Hypothalamus (tissue), 51 donors: Measurements from ENCODE around the gene PTPRK.
A peak's percentile ranks its signal among the peaks of the same experiment; 100 is the strongest.

Experiments
- DNase-seq, 51 donors: peaks; one replicate each; lab custom pipeline; 2025; lab: John Stamatoyannopoulos, UW

PTPRK gene

GRCh38 chr6:128158496-128158895, 361.9 kb downstream of the PTPRK start:
- DNase-seq, result no peak

GRCh38 chr6:128156321-128157111, 363.9 kb downstream of the PTPRK start:
- no peak for DNase-seq

- DNase-seq, result no peak
Observed at GRCh38 chr6:128155826-128156225, 364.6 kb downstream of the PTPRK start.

DNA sequence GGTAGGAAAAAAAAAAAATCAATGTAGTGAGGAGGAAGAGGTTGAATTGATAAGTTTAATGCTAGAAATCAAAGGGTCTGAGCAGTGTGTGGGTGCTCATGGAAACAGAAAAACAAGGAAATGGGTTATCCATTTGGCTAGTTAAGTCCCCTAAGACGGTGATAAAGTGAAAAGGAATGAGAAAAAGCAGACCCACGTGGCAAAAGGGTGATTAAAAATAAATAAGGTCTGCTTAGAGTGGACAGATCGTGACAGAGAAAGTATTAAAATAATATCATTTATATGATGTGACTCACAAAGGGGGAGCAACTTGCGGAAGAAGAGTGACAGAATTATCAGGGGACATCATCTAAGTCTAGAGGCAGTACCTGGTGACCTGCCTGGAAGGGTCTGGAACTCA, 367.8 kb downstream of the PTPRK start:
- DNase-seq, result no peak

GRCh38 chr6:128150376-128150775, 370.0 kb downstream of the PTPRK start:
- DNase-seq, result no peak

- DNase-seq, result no peak
Observed at GRCh38 chr6:128149796-128150195, 370.6 kb downstream of the PTPRK start.

- DNase-seq, result no peak
Observed at GRCh38 chr6:128144320-128144719, 376.1 kb downstream of the PTPRK start.

DNA sequence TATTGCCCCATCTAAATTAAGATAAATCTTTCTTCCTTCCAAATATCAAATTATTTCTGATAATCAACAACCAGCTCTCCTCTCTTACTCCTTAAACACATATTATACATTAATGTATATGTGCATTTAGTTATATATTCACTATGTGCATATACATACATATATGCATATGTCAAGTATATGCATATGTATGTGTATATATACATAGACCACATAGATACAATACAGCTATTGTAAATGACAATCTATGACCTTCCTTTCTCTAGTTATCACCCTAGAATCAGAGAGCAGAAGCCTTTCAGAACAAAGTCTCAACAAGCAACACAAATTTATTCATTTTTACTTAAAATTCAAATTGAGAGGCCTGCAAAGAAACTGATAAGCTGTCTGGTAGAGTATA, 378.5 kb downstream of the PTPRK start:
- DNase-seq, result no peak

DNA sequence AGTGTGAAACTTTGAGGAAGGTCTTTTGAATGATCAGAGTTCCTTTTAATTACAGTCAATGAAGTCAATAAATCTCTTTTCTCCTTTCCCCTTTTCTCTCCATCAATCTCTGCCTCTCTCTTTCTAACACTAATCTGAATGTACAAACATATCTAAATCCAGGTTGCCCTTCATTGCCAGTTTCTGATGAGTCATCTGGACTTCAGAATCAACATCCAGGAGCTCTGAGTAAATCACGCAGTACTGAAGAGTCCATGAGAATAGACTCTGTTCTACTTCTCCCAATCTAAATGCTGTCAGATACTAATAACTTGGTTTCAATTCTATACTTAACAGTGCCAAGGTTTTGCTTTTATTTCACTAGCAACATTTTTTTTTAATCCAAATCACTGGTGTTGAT, 380.9 kb downstream of the PTPRK start:
- no peak for DNase-seq

DNA sequence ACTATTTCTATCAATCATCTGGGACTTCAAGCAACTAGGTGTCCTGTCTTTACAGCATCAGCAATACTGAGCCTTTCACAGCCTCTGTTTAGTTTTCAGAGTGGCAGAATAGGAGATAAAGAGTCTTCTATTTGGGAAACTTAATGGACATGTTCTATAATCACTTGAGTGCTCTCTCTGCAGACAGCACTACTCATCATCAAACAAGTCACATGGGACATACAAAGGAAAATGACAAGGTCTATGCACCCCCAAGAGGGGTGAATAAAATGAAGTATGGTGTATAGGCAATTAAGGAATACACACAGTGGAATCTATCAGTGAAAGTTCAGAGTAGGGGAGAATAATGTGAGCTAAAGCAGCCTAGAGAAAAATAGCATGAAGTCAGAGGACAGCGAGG, 381.7 kb downstream of the PTPRK start:
- DNase-seq, result no peak

GRCh38 chr6:128135325-128135724, 385.1 kb downstream of the PTPRK start:
- no peak for DNase-seq

DNA sequence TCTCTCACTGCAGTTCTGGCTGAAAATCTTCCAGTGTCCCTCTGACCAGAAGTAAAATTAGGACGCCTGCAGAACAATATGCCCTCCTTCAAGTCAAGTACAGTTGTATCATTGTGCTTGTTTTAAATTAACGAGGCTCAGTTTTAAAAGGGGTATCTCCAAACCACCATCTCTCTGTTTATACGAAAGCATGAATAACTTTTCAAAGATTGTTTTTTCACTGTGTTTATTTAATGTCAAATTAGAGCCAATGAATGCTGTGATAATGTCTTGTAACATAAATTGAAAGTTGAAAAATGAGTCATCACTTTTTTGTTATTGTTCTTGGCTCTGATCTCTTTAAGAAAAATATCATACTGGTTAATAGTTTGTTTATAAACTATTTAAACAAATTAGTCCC, 388.8 kb downstream of the PTPRK start:
- DNase-seq, result no peak

- DNase-seq, result peak in 3 of 51 donors; percentile 1 to 44 (median 2)
Observed at GRCh38 chr6:128131036-128131435, 389.4 kb downstream of the PTPRK start.

DNA sequence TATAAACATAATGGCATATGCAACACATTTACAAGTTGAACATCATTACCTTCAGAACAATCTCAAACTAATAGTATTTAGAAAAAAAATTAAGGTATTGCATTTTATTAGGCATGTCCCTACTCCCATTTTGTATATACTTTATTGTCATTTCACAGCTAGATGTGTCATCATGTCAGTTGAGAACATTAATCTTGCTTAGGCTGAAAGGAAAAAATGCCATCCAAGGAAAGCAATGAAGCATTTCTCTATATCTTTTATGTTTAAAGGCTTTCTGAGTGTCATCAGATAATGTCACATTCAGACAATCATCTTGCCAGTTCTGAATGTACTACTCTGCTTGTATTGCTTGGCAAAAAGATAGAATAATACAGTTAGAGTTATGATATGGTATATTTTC, 390.7 kb downstream of the PTPRK start:
- no peak for DNase-seq

GRCh38 chr6:128127650-128128049, 392.7 kb downstream of the PTPRK start:
- no peak for DNase-seq

DNA sequence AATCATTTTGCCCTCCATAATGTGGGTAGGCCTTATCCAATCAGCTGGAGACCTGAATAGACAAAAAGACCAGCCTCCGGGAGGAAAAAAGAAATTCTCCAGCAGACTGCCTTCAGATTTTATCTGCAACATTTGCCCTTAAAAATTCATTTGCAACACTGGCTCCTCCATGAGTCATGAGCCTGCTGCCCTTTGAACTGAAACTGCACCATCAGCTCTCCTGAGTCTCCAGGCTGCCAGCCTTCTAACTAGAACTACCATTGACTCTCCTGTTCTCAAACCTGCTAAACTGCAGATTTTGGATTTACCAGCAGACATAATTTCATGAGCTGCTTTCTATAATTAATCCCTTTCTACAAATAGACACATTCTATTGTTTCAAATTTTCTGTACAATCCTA, 395.7 kb downstream of the PTPRK start:
- no peak for DNase-seq

DNA sequence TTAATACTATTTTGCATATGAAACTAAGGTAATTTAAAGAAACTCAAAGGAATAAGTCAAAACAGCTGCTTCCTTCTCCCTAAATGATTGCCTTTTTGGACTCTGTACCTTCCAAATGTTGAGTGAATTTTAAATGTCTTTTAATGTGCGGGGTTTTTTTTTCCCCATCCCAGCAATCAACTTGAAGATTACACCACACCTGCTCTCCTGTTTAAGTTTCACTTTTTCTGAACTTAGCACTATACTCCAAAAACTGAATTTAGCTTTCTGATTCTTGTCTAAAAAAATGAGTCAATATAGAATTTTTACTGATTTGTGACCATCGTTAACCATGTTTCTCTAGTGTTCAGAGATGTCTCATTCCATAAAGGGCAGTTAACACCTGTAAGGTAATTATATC, 398.8 kb downstream of the PTPRK start:
- DNase-seq, result no peak

- no peak for DNase-seq
Observed at GRCh38 chr6:128121190-128121589, 399.2 kb downstream of the PTPRK start.

GRCh38 chr6:128118401-128118800, 402.0 kb downstream of the PTPRK start:
- no peak for DNase-seq

DNA sequence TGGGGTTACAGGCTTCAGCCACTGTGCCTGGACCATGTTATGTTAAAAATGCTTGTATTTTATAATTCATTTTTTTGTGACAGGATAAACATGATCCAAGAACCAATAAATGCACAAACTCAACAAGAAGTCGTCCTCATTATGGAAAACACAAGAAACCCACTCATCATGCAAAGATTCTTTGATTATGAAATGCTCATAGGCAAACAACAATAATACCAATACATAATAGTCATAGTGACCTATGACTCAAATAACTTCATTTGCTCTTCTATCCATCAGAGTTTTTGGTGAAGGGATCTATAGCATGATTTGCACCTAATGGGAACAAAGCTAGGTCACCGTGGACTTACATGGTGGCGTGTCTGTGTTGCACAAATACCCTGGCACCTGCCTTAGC, 402.5 kb downstream of the PTPRK start:
- no peak for DNase-seq

- DNase-seq, result no peak
Observed at GRCh38 chr6:128114164-128114563, 406.2 kb downstream of the PTPRK start.

DNA sequence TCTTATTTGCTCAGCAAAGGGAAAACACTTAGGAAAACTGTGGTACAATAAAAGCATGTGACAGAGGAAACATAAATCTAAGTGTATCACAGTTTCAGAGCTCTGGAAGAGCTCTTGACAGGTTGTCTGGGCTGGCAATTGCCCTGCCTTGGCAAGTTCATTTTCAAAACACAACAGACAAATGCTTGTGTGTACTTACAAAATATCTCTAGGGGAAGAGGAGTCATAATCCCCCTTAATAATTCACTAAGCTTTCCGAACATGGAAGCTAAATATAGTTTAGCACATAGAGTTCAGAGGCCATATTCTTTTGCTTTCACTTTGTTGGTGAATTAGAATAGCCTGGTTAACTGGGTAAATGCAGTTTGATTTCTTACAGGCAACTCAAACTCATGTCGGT, 407.9 kb downstream of the PTPRK start:
- no peak for DNase-seq

DNA sequence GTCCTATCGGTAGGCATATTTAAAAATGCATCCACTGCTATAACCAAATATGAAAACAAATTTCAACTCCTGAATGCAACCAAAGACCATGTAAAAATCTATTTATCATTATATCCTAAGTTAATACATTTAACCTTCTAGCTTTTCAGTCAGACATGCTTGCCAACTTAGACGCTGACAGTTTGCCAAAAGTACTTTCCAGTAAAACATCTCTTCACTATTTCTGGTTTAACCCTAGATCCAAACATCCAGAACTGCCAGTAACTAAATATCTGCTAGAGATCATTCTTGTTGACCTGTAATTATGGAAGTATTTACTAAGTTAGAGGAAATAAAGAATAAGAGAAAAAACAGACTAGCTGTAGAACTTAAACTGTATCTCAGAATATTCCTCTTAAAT, 409.3 kb downstream of the PTPRK start:
- DNase-seq, result no peak
